Aortic smooth muscle cell (primary cell): ENCODE results near the gene SESN3. TPM values are rescaled to one million over a fixed set of nuclear protein-coding genes. Genes with fewer than 3 reads are reported as not detected.

Experiments
- total RNA-seq: library from RNA; depleted of rRNA; stranded (reverse); fragments of >200 nt; gene quantifications from 2 replicates; pipeline ENCODE4 v1.2.3, GENCODE V29; 2014

SESN3 gene, protein sequence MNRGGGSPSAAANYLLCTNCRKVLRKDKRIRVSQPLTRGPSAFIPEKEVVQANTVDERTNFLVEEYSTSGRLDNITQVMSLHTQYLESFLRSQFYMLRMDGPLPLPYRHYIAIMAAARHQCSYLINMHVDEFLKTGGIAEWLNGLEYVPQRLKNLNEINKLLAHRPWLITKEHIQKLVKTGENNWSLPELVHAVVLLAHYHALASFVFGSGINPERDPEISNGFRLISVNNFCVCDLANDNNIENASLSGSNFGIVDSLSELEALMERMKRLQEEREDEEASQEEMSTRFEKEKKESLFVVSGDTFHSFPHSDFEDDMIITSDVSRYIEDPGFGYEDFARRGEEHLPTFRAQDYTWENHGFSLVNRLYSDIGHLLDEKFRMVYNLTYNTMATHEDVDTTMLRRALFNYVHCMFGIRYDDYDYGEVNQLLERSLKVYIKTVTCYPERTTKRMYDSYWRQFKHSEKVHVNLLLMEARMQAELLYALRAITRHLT
- total RNA-seq = 40.4 and 55.0 TPM in 2 replicates

DNA sequence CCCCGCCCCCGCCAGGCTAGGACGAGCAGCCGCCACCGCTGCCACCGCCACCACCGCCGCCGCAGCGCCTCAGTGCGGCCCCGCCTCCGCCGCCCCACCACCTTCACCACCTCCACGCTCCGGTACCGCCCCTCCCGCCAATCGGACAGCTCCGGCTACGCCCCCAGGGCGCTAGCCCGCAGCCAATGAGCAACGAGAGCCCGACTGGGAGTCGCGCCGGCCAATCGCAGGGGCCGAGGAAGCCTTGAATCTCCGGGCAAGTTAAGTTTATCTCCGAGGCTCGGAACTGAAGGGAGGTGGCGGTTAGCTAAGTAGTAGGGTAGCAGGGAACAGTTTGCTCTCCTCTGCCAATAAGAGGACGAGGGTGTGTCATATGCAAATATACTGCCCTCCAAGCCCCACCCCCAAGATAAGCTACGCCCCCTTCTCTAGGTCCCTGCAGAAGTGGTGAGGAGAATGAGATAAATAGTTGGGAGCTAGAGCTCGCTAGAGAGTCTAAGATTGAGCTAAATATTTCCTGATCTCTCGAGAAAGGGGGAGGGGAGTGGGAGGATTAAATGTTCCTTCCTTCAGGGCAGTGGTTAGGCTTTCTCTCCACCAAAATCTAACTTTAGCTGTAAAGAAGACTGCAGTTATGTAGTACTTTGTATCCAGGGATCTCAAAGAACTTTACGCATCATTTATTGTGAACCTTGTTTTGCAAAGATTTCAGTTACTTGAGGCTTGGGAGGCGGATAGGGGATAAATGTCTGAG lies at the start of gene SESN3:
Gene SESN3, minus strand, starts transcription at position 76 of the 754 bp plus-strand sequence. CDS start 342 bp downstream, outside the sequence.

Other genes starting within 250 kb of the SESN3 start
- gene KDM4E, start 205.9 kb downstream of the SESN3 start, total RNA-seq = not detected in 2 replicates
- not detected in 2 replicates for gene KDM4F, start 181.8 kb downstream of the SESN3 start, total RNA-seq
- gene SRSF8, start 164.3 kb downstream of the SESN3 start, total RNA-seq = 15.6 and 16.8 TPM in 2 replicates
- 109 and 125 TPM in 2 replicates for gene ENDOD1, start 141.4 kb downstream of the SESN3 start, total RNA-seq